Bronchial epithelial cell (primary cell): ENCODE results near the gene JPH2. TPM values are rescaled to one million over a fixed set of nuclear protein-coding genes. Genes with fewer than 3 reads are reported as not detected.
A peak's percentile ranks its signal among the peaks of the same experiment; 100 is the strongest.

Experiments
- DNase-seq: peaks from one replicate; pipeline ENCODE4 v3.0.0-alpha.2; 2010; ENCODE audit warnings: low read depth
- FAIRE-seq: peaks from 2 replicates; lab custom pipeline; 2011; peaks lifted over from hg19 to GRCh38; lab: Jason Lieb, UNC
- H3K27me3 ChIP-seq: 2 replicates; pipeline ENCODE4 v1.5.1; 2011; ENCODE audit warnings: low read length; ENCODE audit not compliant: control insufficient read depth, insufficient read depth
- H3K36me3 ChIP-seq: 2 replicates; pipeline ENCODE4 v1.5.1; 2011; ENCODE audit warnings: low read length; ENCODE audit not compliant: control insufficient read depth, insufficient read depth
- H3K4me3 ChIP-seq: 2 replicates; pipeline ENCODE4 v1.5.1; 2011; ENCODE audit warnings: mild to moderate bottlenecking, low read depth, low read length, control low read depth
- total RNA-seq: library from RNA; depleted of rRNA; stranded (reverse); fragments of >200 nt; gene quantifications from 2 replicates; pipeline ENCODE4 v1.2.1, GENCODE V29; 2014
- TF ChIP-seq, protein P1 (sequence below): IDR thresholded peaks from 2 replicates; pipeline ENCODE4 v1.5.1; 2011; ENCODE audit warnings: mild to moderate bottlenecking, moderate library complexity, low read length, control low read depth, inconsistent platforms; ENCODE audit not compliant: insufficient read depth, severe bottlenecking

JPH2 gene
- total RNA-seq, 1 donor from 2014 or later: under 0.01 TPM

DNA sequence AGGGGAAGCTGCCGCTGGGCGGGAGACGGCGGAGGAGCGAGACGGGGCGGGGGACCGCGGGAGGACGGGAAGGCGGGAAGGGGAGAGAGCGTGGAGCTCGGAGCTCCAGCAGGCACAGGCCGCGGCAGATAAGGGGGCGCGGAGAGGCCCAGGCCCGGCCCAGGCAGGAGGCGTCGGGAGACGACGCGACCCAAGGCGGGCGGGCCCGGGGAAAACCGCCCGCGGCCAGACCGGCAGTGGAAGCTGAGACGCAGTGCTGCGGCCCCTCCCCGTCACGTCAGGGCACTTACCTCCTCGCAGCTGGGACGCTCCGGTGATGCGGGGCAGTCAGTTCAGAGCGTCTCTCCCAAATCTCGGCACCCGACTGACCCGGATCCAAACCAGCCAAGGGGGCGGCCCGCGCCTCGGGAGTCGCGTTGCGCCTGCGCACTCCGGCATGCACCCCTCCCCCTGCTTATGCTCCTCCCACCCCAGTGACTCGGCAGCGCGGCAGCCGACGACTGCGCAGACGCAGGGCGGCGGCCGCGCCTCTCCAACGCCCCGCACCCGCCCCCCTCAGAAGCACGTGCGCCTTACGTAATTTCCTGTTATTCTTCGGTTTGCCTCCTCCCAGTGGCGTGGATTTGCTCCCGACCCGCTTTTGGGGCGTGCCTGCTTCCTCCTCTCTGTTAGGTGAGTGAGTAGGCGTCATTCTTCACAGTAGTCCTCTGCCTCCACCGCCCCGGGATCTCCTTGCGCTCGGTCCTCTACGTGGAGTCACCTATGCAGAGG is 23.6 kb upstream of the JPH2 start, which contains the start of gene OSER1:
Gene OSER1, minus strand, starts transcription at position 366 of the 771 bp plus-strand sequence. CDS start 3,814 bp downstream, outside the sequence.
- peak; percentile 90 for DNase-seq
- no peak for FAIRE-seq

GRCh38 chr20:44209686-44210405 is 22.9 kb upstream of the JPH2 start:
- Histone ChIP-seq H3K4me3 (peak overlapping the region; percentile 65), H3K36me3 (no peaks in the 10 kb centered on the region), H3K27me3 (no peaks in the 10 kb centered on the region)
- DNase-seq (no peak), FAIRE-seq (no peak)
- TF ChIP-seq, protein P1, sequence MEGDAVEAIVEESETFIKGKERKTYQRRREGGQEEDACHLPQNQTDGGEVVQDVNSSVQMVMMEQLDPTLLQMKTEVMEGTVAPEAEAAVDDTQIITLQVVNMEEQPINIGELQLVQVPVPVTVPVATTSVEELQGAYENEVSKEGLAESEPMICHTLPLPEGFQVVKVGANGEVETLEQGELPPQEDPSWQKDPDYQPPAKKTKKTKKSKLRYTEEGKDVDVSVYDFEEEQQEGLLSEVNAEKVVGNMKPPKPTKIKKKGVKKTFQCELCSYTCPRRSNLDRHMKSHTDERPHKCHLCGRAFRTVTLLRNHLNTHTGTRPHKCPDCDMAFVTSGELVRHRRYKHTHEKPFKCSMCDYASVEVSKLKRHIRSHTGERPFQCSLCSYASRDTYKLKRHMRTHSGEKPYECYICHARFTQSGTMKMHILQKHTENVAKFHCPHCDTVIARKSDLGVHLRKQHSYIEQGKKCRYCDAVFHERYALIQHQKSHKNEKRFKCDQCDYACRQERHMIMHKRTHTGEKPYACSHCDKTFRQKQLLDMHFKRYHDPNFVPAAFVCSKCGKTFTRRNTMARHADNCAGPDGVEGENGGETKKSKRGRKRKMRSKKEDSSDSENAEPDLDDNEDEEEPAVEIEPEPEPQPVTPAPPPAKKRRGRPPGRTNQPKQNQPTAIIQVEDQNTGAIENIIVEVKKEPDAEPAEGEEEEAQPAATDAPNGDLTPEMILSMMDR: no peak

More for the DNA sequence above, 23.6 kb upstream of the JPH2 start, which contains the start of gene OSER1:
- Histone ChIP-seq H3K4me3 (peak within 1 kb of the TSS; percentile 65), H3K36me3 (no peaks in the 10 kb centered on the region), H3K27me3 (no peaks in the 10 kb centered on the region)
- TF ChIP-seq, protein P1: no peak

DNA sequence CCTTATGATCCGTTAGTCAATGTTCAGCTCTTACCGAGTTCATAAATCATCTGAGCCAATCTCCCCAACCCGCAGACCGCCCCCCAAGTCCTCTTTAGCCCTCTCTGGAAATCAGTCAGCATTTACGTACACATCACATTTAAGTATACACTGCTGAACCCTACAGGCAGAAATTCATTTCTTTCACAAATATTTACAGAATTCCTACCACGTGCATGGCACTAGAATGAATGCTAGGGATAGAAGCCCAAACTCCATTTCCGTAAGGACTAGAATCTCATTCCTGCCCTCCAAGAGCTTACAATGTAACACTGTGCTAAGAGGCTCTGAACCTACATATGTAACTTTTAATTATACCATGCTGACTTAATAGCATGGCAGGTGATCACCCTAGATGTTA is 21.8 kb upstream of the JPH2 start:
- H3K36me3 ChIP-seq: no peaks in the 10 kb centered on the region
- peak overlapping the region; percentile 65 for H3K4me3 ChIP-seq
- DNase-seq: no peak
- TF ChIP-seq, protein P1: no peak
- no peak for FAIRE-seq
- H3K27me3 ChIP-seq: no peaks in the 10 kb centered on the region

- H3K4me3 ChIP-seq: no peak overlapping the region
- H3K36me3 ChIP-seq: no peaks in the 10 kb centered on the region
- no peaks in the 10 kb centered on the region for H3K27me3 ChIP-seq
- DNase-seq (no peak), FAIRE-seq (no peak)
- TF ChIP-seq, protein P1: no peak
Observed at GRCh38 chr20:44208165-44208564, 21.2 kb upstream of the JPH2 start.

DNA sequence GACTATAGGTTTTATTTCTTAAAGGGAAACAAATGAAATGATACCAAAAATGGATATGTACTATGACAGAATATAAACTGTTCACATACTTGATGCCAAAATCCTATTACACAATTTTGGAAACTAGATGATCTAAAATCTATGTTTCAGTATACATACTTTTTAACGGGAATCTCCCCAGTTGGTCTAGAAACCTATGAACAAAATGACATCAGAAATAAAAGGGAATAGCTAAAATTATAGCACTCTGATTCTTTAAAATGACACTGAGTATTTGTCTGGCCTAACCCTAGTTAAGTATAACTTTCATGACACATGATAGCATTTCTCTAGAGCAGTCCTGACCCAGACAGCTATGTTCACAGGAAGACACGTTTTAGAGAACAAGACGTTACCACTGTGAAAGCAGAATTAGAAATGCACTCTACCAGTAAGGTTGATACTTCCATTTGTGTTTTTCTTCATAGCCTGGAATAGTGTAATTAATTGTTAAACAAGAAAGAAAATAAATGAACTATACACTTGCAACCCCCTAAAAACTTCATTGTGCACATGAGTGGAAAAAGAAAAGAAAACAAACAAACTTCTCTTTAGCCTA is 20.2 kb upstream of the JPH2 start:
- DNase-seq (no peak), FAIRE-seq (no peak)
- no peaks in the 10 kb centered on the region for H3K36me3 ChIP-seq
- H3K4me3 ChIP-seq: no peak overlapping the region
- TF ChIP-seq, protein P1: no peak
- H3K27me3 ChIP-seq: no peaks in the 10 kb centered on the region
